Measurements from ENCODE around the gene USP21.

The USP21 gene

GRCh38 chr1:161175771-161176453 lies 16.6 kb downstream of the USP21 start:
- peak; percentile 48 for DNase-seq (ENCODE audit: low spot score)
- in situ Hi-C loops (cut with MboI; ENCODE audit: low pct_unique_long_range_greater_than_20kb, low sequenced_read_pairs, unreplicated experiment), result loop anchor here (25.0 kb wide), 1 partner anchor 536 kb away; the partner anchor contains the start of genes FCRLA and FCRLB
- TF ChIP-seq CTCF (IDR thresholded peaks at IDR 0.05; ENCODE audit: extremely low read depth, insufficient read depth, missing control alignments), result no peak

GRCh38 chr1:161176468-161177111 lies 17.3 kb downstream of the USP21 start:
- in situ Hi-C loops (cut with MboI; ENCODE audit: low pct_unique_long_range_greater_than_20kb, low sequenced_read_pairs, unreplicated experiment), result loop anchor here (25.0 kb wide), 1 partner anchor 536 kb away; the partner anchor contains the start of genes FCRLA and FCRLB
- no peak for TF ChIP-seq CTCF (IDR thresholded peaks at IDR 0.05; ENCODE audit: extremely low read depth, insufficient read depth, missing control alignments)
- no peak for DNase-seq (ENCODE audit: low spot score)

GRCh38 chr1:161177112-161177935 lies 18.0 kb downstream of the USP21 start, which contains the start of gene B4GALT3:
Gene B4GALT3 (minus strand): TSS chr1:161177507. CDS start chr1:161176060, 1,447 bp downstream.
- in situ Hi-C loops (cut with MboI; ENCODE audit: low pct_unique_long_range_greater_than_20kb, low sequenced_read_pairs, unreplicated experiment), result loop anchor here (25.0 kb wide), 1 partner anchor 535 kb away; the partner anchor contains the start of genes FCRLA and FCRLB
- TF ChIP-seq CTCF (IDR thresholded peaks at IDR 0.05; ENCODE audit: extremely low read depth, insufficient read depth, missing control alignments), result no peak
- peak; percentile 95 for DNase-seq (ENCODE audit: low spot score)

GRCh38 chr1:161177936-161178244 lies 18.6 kb downstream of the USP21 start:
- no peak for TF ChIP-seq CTCF (IDR thresholded peaks at IDR 0.05; ENCODE audit: extremely low read depth, insufficient read depth, missing control alignments)
- no peak for DNase-seq (ENCODE audit: low spot score)
- in situ Hi-C loops (cut with MboI; ENCODE audit: low pct_unique_long_range_greater_than_20kb, low sequenced_read_pairs, unreplicated experiment), result loop anchor here (25.0 kb wide), 1 partner anchor 534 kb away; the partner anchor contains the start of genes FCRLA and FCRLB

- TF ChIP-seq CTCF (IDR thresholded peaks at IDR 0.05; ENCODE audit: extremely low read depth, insufficient read depth, missing control alignments), result no peak
- DNase-seq (ENCODE audit: low spot score), result no peak
- in situ Hi-C loops (cut with MboI; ENCODE audit: low pct_unique_long_range_greater_than_20kb, low sequenced_read_pairs, unreplicated experiment), result loop anchor here (25.0 kb wide), 1 partner anchor 533 kb away; the partner anchor contains the start of genes FCRLA and FCRLB
These were observed 20.4 kb downstream of the USP21 start for GRCh38 chr1:161179698-161180097.

- in situ Hi-C loops (cut with MboI; ENCODE audit: low pct_unique_long_range_greater_than_20kb, low sequenced_read_pairs, unreplicated experiment), result loop anchor here (25.0 kb wide), 1 partner anchor 532 kb away; the partner anchor contains the start of genes FCRLA and FCRLB
- no peak for DNase-seq (ENCODE audit: low spot score)
- TF ChIP-seq CTCF (IDR thresholded peaks at IDR 0.05; ENCODE audit: extremely low read depth, insufficient read depth, missing control alignments), result peak; percentile 37
These were observed 21.3 kb downstream of the USP21 start for GRCh38 chr1:161180639-161181038.
